OCI-LY1 (cell line): Measurements from ENCODE around the gene IGSF3.

Source experiments
- H2AFZ ChIP-seq: fragments of 200-600 bp; sonication (generic), shearing (Covaris generic); 2 replicates; pipeline ENCODE4 v1.6.0; 2014; ENCODE audit warnings: antibody characterized with exemption, mild to moderate bottlenecking, low read length
- H3F3A ChIP-seq: fragments of 200-600 bp; sonication (generic), shearing (Covaris generic); 2 replicates; pipeline ENCODE4 v1.6.0; 2014; ENCODE audit warnings: mild to moderate bottlenecking, antibody characterized with exemption, low read length, moderate library complexity; ENCODE audit not compliant: insufficient read depth
- H3K27ac ChIP-seq: fragments of 200-600 bp; sonication (generic); 2 replicates; pipeline ENCODE4 v1.5.1; 2014; ENCODE audit warnings: low read length, mixed run types, mild to moderate bottlenecking, low read depth; ENCODE audit not compliant: poor library complexity, severe bottlenecking
- H3K27me3 ChIP-seq: fragments of 200-600 bp; sonication (generic); 2 replicates; pipeline ENCODE4 v1.6.0; 2014; ENCODE audit warnings: antibody characterized with exemption, mild to moderate bottlenecking, low read length, moderate library complexity; ENCODE audit not compliant: insufficient read depth
- H3K36me3 ChIP-seq: fragments of 200-600 bp; sonication (generic); 2 replicates; pipeline ENCODE4 v1.6.1; 2014; ENCODE audit warnings: mild to moderate bottlenecking, antibody characterized with exemption, low read length, moderate library complexity, mixed read lengths; ENCODE audit not compliant: insufficient read depth
- H3K4me1 ChIP-seq: fragments of 200-600 bp; sonication (generic); 2 replicates; pipeline ENCODE4 v1.5.1; 2014; ENCODE audit warnings: mild to moderate bottlenecking, low read length, moderate library complexity; ENCODE audit not compliant: insufficient read depth, severe bottlenecking
- H3K4me2 ChIP-seq: fragments of 200-600 bp; sonication (generic), shearing (Covaris generic); 2 replicates; pipeline ENCODE4 v1.6.1; 2014; ENCODE audit warnings: low read length
- H3K4me3 ChIP-seq: fragments of 200-600 bp; sonication (generic); 2 replicates; pipeline ENCODE4 v1.5.1; 2014; ENCODE audit warnings: low read length, low read depth, mild to moderate bottlenecking, mixed read lengths; ENCODE audit not compliant: poor library complexity, severe bottlenecking
- H3K79me2 ChIP-seq: fragments of 200-600 bp; shearing (Covaris generic); 2 replicates; pipeline ENCODE4 v1.6.1; 2016; ENCODE audit warnings: mixed run types, low read length, mixed read lengths; ENCODE audit not compliant: insufficient read depth
- H3K9ac ChIP-seq: fragments of 200-600 bp; sonication (generic), shearing (Covaris generic); 2 replicates; pipeline ENCODE4 v1.6.1; 2014; ENCODE audit warnings: mild to moderate bottlenecking, low read length, mixed read lengths
- H3K9me2 ChIP-seq: fragments of 200-600 bp; sonication (generic), shearing (Covaris generic); 2 replicates; pipeline ENCODE4 v1.6.1; 2014; ENCODE audit warnings: low read depth, mild to moderate bottlenecking, low read length, mixed read lengths
- H3K9me3 ChIP-seq: fragments of 200-600 bp; shearing (Covaris generic); 2 replicates; pipeline ENCODE4 v1.6.1; 2014; ENCODE audit warnings: low read length, mixed read lengths
- H4K20me1 ChIP-seq: fragments of 200-600 bp; sonication (generic), shearing (Covaris generic); 2 replicates; pipeline ENCODE4 v1.6.0; 2016; ENCODE audit warnings: mild to moderate bottlenecking, low read length; ENCODE audit not compliant: insufficient read depth
- EZH2 ChIP-seq: fragments of 200-600 bp; sonication (generic), shearing (Covaris generic); IDR thresholded peaks from 2 replicates; pipeline ENCODE4 v1.8.0; 2017; ENCODE audit warnings: borderline replicate concordance, mixed run types, mild to moderate bottlenecking, antibody characterized with exemption, low read length, moderate library complexity, mixed read lengths
- TF ChIP-seq, protein P1 (sequence below): fragments of 200-600 bp; sonication (generic), shearing (Covaris generic); IDR thresholded peaks from 2 replicates; pipeline ENCODE4 v1.5.1; 2017; ENCODE audit warnings: mild to moderate bottlenecking, antibody characterized with exemption, low read length, moderate library complexity, mixed read lengths

Gene IGSF3

DNA sequence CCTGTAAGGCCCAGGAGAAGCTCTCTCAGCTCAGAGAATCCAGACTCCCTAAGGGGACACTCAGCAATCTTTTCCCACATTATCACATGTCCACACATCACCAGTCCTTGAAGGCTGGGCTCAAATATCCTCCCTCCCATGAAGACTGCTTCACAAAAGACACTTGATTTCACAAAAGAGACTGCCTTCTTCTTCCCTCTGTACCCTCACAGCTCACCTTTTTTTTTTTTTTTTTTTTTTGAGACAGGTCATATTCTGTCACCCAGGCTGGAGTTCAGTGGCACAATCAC lies 98.2 kb downstream of the IGSF3 start:
- Histone ChIP-seq H3K4me2 (no peak overlapping the region), H3K9me3 (no peaks in the 10 kb centered on the region), H3K27me3 (peaks cover 3% of the 10 kb centered on the region; the same call in 1 of the 2 replicates), H3K79me2 (no peaks in the 10 kb centered on the region), H3K27ac (no peak overlapping the region), H4K20me1 (no peaks in the 10 kb centered on the region), H3K36me3 (no peaks in the 10 kb centered on the region), H3F3A (no peaks in the 10 kb centered on the region), H3K9me2 (no peaks in the 10 kb centered on the region), H3K9ac (no peak overlapping the region), H3K4me1 (peaks cover 9% of the 10 kb centered on the region), H2AFZ (no peak overlapping the region), H3K4me3 (no peak overlapping the region)
- TF ChIP-seq, protein P1, sequence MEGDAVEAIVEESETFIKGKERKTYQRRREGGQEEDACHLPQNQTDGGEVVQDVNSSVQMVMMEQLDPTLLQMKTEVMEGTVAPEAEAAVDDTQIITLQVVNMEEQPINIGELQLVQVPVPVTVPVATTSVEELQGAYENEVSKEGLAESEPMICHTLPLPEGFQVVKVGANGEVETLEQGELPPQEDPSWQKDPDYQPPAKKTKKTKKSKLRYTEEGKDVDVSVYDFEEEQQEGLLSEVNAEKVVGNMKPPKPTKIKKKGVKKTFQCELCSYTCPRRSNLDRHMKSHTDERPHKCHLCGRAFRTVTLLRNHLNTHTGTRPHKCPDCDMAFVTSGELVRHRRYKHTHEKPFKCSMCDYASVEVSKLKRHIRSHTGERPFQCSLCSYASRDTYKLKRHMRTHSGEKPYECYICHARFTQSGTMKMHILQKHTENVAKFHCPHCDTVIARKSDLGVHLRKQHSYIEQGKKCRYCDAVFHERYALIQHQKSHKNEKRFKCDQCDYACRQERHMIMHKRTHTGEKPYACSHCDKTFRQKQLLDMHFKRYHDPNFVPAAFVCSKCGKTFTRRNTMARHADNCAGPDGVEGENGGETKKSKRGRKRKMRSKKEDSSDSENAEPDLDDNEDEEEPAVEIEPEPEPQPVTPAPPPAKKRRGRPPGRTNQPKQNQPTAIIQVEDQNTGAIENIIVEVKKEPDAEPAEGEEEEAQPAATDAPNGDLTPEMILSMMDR = no peak
- TF ChIP-seq EZH2 = no peak

DNA sequence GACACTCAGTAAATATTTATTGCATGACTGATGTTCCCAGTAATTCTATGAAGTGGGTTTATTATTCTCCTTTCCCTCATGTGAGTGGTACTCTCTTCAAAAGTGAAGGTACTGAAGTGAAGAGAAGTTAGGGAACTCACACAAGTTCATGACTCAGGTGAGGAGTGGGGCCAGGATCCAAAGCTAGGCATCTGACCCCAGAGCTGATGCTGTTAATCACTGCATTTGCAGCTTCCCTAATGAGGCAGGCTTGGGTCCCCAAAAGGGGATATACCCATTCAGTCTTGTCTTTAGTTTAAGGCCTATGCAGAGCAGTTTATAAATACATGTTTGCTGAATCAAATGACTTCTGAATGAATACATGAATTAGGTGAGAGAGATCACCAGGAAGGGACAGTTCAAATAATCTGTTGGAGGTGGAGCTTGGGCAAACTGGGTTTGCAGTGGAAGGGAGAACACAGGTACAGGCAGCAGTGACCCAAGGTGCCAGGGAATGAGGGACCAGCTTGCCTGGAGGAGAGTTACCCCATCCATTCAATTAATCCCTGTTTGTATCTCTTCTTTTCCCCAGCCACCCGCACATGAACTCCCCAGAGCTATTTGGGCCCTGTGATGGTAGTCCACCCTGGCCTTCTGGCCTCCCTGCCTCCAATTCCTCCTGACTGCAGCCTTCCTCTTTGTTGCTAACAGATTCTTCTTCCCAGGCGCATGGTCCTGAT lies 98.7 kb downstream of the IGSF3 start:
- peaks cover 9% of the 10 kb centered on the region for H3K4me1 ChIP-seq
- no peak overlapping the region for H2AFZ ChIP-seq
- no peak overlapping the region for H3K27ac ChIP-seq
- no peak overlapping the region for H3K4me3 ChIP-seq
- no peaks in the 10 kb centered on the region for H3K9me2 ChIP-seq
- H3K4me2 ChIP-seq = no peak overlapping the region
- no peaks in the 10 kb centered on the region for H3K9me3 ChIP-seq
- H4K20me1 ChIP-seq = no peaks in the 10 kb centered on the region
- no peaks in the 10 kb centered on the region for H3K36me3 ChIP-seq
- peaks cover 3% of the 10 kb centered on the region; the same call in 1 of the 2 replicates for H3K27me3 ChIP-seq
- H3K79me2 ChIP-seq = no peaks in the 10 kb centered on the region
- TF ChIP-seq EZH2 = no peak
- TF ChIP-seq, protein P1 = no peak
- H3K9ac ChIP-seq = no peak overlapping the region
- H3F3A ChIP-seq = no peaks in the 10 kb centered on the region

DNA sequence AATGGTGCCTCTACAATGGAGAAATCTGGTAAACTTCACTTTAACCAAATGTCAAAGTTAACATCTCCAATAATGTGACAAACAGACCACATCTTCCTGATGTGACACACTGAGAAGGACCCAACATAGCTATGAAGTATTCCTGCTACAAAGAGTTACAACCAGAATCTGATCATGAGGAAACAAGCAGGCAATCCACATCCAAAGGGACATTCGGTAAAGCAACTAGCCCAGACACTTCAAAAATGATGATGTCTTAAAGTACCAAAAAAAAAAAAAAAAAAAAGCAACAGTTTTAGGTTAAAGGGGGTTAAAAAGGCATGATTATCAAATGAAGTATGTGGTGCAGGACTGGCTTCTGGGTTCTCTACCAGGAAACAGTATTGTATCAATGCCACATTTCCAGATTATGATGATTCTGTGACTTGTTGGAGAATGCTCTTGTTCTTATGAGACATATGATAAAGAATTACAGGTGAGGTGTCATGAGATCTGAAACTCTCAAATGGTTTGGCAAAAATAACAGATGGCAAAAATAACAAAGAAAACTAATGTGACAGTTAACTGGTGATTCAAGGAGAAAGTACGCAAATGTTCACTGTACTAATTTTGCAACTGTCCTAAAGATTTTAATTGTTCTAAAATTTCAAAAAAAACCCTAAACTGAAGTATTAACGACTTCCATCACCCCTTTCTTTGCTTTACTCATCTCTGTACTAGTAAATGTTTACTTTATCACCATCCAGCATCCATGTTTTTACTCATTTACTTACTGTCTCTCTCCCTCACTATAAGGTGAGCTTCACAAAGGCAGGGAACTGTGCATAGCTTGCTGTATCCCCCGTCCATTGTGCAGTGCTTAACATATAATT lies 99.5 kb downstream of the IGSF3 start:
- H3K9me3 ChIP-seq = no peaks in the 10 kb centered on the region
- no peak overlapping the region for H2AFZ ChIP-seq
- no peaks in the 10 kb centered on the region for H3K36me3 ChIP-seq
- H3K4me2 ChIP-seq = no peak overlapping the region
- no peaks in the 10 kb centered on the region for H3F3A ChIP-seq
- H3K27me3 ChIP-seq = peaks cover 3% of the 10 kb centered on the region; the same call in 1 of the 2 replicates
- TF ChIP-seq, protein P1 = no peak
- TF ChIP-seq EZH2 = no peak
- no peak overlapping the region for H3K9ac ChIP-seq
- no peaks in the 10 kb centered on the region for H3K9me2 ChIP-seq
- H3K27ac ChIP-seq = no peak overlapping the region
- H4K20me1 ChIP-seq = no peaks in the 10 kb centered on the region
- H3K4me3 ChIP-seq = no peak overlapping the region
- H3K79me2 ChIP-seq = no peaks in the 10 kb centered on the region
- H3K4me1 ChIP-seq = peaks cover 9% of the 10 kb centered on the region
